AML-193 (cell line): Measurements from ENCODE around the gene DLST.
"Not testable (repeated sequence)": the region's sequence is repeated elsewhere in the genome, so short reads cannot be mapped to it uniquely, and the experiment has no call there.

Experiments
- DNase-seq, 2 experiments: peaks; one replicate each; lab custom pipeline; 2025; lab: John Stamatoyannopoulos, UW

The DLST gene

GRCh38 chr14:74917646-74918081 lies 35.9 kb downstream of the DLST start:
- no peak for DNase-seq

DNA sequence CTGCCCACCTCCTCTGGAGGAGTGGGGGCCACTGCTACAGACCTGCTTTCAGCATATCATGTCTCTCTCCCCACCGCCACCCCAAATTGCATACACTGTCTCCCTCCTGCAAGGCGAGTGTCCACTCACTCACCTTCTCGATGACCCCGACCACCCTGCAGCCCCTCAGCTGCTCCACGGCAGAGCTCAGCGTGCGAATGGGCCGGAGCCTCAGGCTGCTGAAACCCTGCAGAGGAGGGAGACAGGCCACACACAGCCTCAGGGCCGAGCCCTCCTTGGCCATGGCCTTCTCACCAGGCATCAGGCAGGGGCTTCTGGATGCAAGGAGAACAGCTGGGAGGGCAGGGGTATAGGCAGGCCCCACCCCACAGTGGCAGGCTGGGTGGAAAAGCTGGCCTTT lies 36.7 kb downstream of the DLST start:
- DNase-seq: no peak

DNA sequence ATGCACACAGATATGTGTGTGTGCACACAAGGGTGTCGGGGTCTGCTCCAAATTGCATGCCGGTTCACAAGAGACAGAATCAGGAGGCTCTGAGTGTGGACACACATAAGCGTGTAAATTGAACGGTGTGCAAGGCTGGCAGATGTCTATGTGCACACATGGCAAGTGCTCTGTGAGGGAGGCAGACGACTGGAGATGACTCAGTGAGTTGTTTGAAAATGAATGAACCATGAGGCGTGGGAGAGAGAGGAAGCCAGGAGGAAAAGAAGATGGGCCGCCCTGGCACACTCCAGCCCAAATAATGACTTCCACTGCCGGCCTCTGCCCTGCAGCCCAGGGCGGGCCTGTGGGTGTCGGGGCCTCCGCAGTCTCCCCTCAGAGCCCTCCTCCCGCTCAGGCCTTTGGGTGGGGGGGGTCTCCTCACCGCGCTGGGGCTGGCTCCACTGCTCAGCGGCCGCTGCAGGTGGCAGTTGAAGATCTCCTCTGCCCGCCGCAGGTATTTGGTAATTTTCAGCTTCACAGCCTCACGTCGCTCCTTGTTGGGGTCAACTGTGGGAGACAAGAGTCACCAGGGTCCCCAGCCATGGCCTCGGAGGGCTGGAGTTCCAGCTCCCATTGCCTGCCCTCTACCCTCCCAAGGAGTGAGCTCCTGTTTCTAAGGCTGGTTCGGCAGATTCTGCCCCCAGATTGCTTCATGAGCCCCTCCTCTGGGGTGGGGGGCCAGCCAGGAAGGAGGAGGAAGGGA lies 37.9 kb downstream of the DLST start:
- DNase-seq: no peak

GRCh38 chr14:74920281-74920680 lies 38.6 kb downstream of the DLST start:
- DNase-seq: no peak

- DNase-seq: no peak
Observed at GRCh38 chr14:74921053-74921620, 39.4 kb downstream of the DLST start.

- DNase-seq: no peak
Observed at GRCh38 chr14:74921987-74922751, 40.5 kb downstream of the DLST start.

DNA sequence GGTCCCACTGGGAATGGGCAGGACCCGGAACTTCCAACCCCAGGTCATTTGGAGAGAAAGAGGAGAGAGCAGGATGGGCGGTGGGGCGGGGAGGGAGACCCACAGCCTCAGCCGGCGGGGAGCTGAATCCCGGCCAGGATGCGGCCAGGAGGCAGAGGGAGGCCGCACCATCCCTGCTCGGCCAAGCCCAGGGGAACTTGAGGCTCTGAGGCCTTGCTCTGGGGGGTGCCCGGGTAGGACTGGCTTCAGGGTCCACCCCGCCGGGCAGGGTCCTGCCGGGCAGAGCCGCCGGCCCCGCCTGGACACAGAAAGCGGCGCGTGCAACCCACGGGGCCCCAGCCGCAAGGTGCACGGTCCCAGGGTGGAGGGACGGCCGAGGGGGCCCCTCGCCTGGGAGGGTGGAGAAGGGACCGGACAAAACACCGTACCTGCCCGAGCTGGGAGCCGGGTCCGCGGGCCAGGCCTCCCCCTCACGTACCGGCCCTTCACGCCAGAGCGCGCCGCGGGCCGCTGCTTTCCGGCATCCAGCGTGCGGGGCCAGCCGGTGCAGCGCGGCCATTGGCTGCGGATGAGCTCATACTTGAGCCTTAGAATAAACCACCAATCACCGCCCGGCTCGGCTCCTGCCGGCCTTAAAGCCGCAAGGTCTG lies 41.2 kb downstream of the DLST start, which contains the start of gene RPS6KL1:
Gene RPS6KL1 (minus strand): TSS at position 509 of the 650 bp plus-strand sequence. CDS start 1,719 bp downstream, outside the sequence.
- DNase-seq: peak; percentile 75 to 78

DNA sequence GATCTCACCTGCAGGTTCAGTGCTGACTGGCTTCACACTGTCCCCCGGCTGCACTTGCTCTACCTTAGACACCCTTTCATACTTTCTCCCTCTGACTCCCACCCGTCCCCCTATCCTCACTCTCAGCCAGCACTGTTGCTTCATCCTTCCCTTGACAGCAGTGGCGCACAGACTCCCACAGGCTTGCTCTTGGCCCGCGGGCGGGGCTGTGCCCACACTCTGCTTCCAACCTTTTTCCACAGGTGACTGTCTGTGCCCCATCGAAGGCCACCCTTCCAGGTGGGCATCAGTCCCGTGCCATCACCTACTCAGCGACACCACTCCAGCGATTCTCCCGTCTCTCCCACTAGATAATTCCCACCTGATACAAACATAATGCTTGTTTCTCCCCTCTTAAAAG lies 42.3 kb downstream of the DLST start:
- no peak for DNase-seq

DNA sequence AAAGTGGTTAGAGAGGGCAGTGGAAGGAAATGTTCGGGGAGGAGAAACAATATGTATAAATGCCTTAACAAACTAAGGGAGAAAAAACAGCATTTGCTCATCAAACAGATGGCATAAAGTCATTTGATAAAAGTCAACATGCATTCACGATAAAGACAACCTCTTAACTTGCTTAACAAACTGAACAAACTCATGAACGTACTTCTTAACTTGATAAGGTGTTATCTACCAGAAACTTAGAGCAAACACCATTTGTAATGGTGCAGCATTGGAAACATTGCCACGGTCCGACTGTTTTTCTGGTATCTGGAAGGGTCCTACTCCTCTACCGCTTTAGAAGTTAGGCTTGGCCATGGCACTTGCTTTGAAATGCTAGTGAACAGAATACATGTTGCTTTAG lies 45.5 kb downstream of the DLST start:
- DNase-seq: no peak

DNA sequence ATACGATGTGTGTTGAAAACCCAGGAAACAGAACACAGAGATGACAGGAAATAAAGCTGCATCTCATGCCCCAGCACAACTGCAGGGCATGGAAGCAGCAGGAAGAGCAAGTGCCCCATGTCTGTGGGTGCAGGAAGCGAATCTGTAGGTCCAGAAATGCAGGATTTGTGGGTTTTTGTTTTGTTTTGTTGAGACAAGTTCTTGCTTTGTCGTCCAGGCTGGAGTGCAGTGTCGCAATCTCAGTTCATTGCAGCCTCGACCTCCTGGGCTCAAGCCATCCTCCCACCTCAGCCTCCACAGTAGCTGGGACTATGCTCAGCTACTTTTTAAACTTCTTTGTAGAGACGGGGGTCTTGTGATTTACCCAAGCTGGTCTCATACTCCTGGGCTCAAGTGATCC lies 47.5 kb downstream of the DLST start:
- DNase-seq: no peak

GRCh38 chr14:74931744-74932143 lies 50.0 kb downstream of the DLST start:
- DNase-seq: not testable (repeated sequence)

GRCh38 chr14:74932401-74932901 lies 50.7 kb downstream of the DLST start:
- no peak for DNase-seq

DNA sequence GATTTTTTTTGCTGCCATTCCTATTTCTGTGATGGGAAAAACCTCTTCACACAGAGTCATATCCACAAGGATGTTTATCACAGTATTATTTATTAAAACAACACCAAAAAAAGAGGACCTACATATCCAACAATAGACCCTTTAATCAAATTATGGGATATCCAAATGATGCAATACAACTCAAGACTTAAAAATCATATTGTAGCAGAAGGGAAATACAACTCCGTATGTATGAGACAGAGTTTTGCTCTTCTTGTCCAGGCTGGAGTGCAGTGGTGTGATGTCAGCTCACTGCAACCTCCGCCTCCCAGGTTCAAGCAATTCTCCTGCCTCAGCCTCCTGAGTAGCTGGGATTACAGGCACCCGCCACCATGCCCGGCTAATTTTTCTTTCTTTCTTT lies 51.2 kb downstream of the DLST start:
- not testable (repeated sequence) for DNase-seq

GRCh38 chr14:74934041-74934440 lies 52.3 kb downstream of the DLST start:
- DNase-seq: no peak

GRCh38 chr14:74934476-74935359 lies 53.0 kb downstream of the DLST start:
- DNase-seq: no peak

GRCh38 chr14:74935360-74935680 lies 53.6 kb downstream of the DLST start:
- no peak for DNase-seq

DNA sequence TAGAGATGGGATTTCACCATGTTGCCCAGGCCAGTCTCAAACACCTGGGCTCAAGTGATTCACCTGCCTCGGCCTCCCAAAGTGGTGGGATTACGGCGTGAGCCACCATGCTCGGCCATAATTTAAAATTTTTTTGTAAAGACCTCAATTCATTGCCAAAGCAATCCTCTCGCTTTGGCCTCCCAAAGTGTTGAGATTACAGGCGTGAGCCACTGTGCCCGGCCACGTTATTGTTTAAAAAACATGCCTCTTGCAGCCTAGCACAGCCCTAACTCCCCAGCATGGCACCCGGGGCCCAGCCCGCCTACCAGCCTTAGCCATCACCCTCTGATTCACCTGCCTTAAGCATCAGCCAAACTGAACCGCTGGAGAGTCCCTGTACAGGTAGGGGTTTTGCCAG lies 54.4 kb downstream of the DLST start:
- no peak for DNase-seq

DNA sequence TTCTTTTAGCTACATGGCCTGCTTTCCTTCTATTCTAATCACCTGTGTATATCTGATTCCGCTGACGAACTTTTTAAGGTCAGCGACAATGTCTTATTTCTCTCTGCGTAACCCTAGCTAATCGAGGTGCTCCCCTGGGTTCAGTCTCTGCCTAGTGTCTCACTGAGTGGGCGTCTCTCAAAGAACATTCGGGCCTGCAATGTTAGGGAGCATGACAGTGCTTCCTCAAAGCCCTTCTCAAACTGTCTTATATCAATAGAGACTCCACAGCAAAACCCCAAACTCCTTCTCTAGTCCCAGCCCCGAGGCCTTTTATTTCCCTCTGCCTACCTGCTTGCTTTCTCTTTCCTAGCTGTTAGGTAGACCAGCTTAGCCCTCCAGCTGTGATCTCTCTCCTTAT lies 55.0 kb downstream of the DLST start:
- no peak for DNase-seq

DNA sequence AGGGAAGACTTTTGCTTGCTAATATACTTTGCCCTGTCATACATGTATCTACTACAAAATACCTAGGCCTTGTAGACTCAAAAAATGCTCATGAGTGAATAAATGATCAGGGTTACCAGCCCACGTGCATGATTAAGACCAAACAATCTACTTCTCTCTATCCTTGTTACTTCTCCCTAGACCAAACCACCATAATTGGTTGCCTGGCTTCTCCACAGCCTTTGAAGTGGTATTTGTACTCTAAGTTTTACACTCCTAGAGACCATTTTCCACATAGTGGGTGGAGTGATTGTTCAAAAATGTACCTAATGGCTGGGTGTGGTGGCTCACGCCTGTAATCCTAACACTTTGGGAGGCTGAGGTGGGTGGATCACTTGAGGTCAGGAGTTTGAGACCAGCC lies 55.5 kb downstream of the DLST start:
- DNase-seq: no peak

- DNase-seq: no peak
Observed at GRCh38 chr14:74938531-74939495, 57.1 kb downstream of the DLST start.
